HG03342 (cell line): Measurements from ENCODE around the gene KCNS1.

ENCODE experiments used
- ATAC-seq: cut with Tn5 transposase; IDR thresholded peaks from one replicate; pipeline ENCODE4 v1.9.1; 2021; ENCODE audit warnings: mild to moderate bottlenecking, moderate library complexity; ENCODE audit not compliant: unreplicated experiment

Gene KCNS1

GRCh38 chr20:45111285-45111684 is 10.4 kb upstream of the KCNS1 start:
- no peak for ATAC-seq

- no peak for ATAC-seq
These were observed 9.4 kb upstream of the KCNS1 start for GRCh38 chr20:45110301-45110700.

GRCh38 chr20:45109634-45110033 is 8.7 kb upstream of the KCNS1 start:
- no peak for ATAC-seq

- no peak for ATAC-seq
These were observed 4.4 kb upstream of the KCNS1 start for GRCh38 chr20:45105317-45105716.

GRCh38 chr20:45104786-45105185 is 3.9 kb upstream of the KCNS1 start:
- no peak for ATAC-seq

- ATAC-seq, result no peak
These were observed 2.1 kb upstream of the KCNS1 start for GRCh38 chr20:45103072-45103471.

- ATAC-seq, result no peak
These were observed 465 bp upstream of the KCNS1 start for GRCh38 chr20:45101333-45101850.

GRCh38 chr20:45098103-45098773 is 2.7 kb downstream of the KCNS1 start:
- ATAC-seq, result no peak

- ATAC-seq, result no peak
These were observed 3.3 kb downstream of the KCNS1 start for GRCh38 chr20:45097485-45098102.

GRCh38 chr20:45096781-45097180 is 4.1 kb downstream of the KCNS1 start:
- ATAC-seq, result no peak

GRCh38 chr20:45095805-45096238 is 5.1 kb downstream of the KCNS1 start:
- no peak for ATAC-seq

- ATAC-seq, result no peak
These were observed 5.9 kb downstream of the KCNS1 start for GRCh38 chr20:45094864-45095574.

- ATAC-seq, result no peak
These were observed 6.7 kb downstream of the KCNS1 start for GRCh38 chr20:45094201-45094600.

- no peak for ATAC-seq
These were observed 8.0 kb downstream of the KCNS1 start for GRCh38 chr20:45092898-45093297.

- ATAC-seq, result no peak
These were observed 9.6 kb downstream of the KCNS1 start for GRCh38 chr20:45091366-45091765.

GRCh38 chr20:45090481-45090880 is 10.4 kb downstream of the KCNS1 start:
- ATAC-seq, result no peak

GRCh38 chr20:45088247-45088646 is 12.7 kb downstream of the KCNS1 start:
- no peak for ATAC-seq

GRCh38 chr20:45087814-45088213 is 13.1 kb downstream of the KCNS1 start:
- ATAC-seq, result no peak

- ATAC-seq, result no peak
These were observed 13.7 kb downstream of the KCNS1 start for GRCh38 chr20:45087097-45087790.

- ATAC-seq, result no peak
These were observed 15.1 kb downstream of the KCNS1 start for GRCh38 chr20:45085867-45086266.

- ATAC-seq, result no peak
These were observed 15.6 kb downstream of the KCNS1 start for GRCh38 chr20:45085289-45085688.
